SK-N-SH (cell line): Measurements from ENCODE around the gene MRPL54. TPM values are rescaled to one million over a fixed set of nuclear protein-coding genes. Genes with fewer than 3 reads are reported as not detected.

Experiments
- CTCF ChIA-PET: fragments of 300-600, 350-600 bp; formaldehyde crosslinking; extraction: SDS; loops from one replicate; lab custom pipeline; 2021; lab: Yijun Ruan, JAX
- POLR2A ChIA-PET: fragments of 350-600 bp; sonication (Branson Sonifier 250); formaldehyde crosslinking; extraction: SDS; loops from one replicate; lab custom pipeline; 2020; ENCODE audit warnings: antibody characterized with exemption, inconsistent platforms; lab: Yijun Ruan, JAX
- DNase-seq: peaks from one replicate; pipeline ENCODE4 v3.0.0; 2012
- H2AFZ ChIP-seq: fragments of 200-600 bp; sonication (generic); 2 replicates; pipeline ENCODE4 v1.8.1; 2016; ENCODE audit warnings: antibody characterized with exemption, mild to moderate bottlenecking, low read depth
- H3F3A ChIP-seq: fragments of 200-600 bp; sonication (generic); replicated peaks from 2 replicates; pipeline ENCODE3; 2016; ENCODE audit warnings: antibody characterized with exemption, mild to moderate bottlenecking; ENCODE audit not compliant: insufficient read depth
- H3K27ac ChIP-seq, 2 experiments: fragments of 200-500 bp in 1 of 2; fragments of 200-600 bp in 1 of 2; sonication (Bioruptor generic) in 1 of 2; sonication (generic), shearing (Covaris generic) in 1 of 2; 2 replicates each; pipeline versions ENCODE4 v1.5.1 to v1.6.1; 2014 to 2016; ENCODE audit warnings: low read depth in 2 of 2, inconsistent platforms in 1 of 2, low read length in 1 of 2, mild to moderate bottlenecking in 1 of 2, mixed read lengths in 1 of 2
- H3K27me3 ChIP-seq: fragments of 200-600 bp; sonication (generic), shearing (Covaris generic); 2 replicates; pipeline ENCODE4 v1.6.1; 2016; ENCODE audit warnings: mixed run types; ENCODE audit not compliant: insufficient read depth
- H3K36me3 ChIP-seq, 2 experiments: fragments of 200-500 bp in 1 of 2; fragments of 200-600 bp in 1 of 2; sonication (Bioruptor generic) in 1 of 2; sonication (generic) in 1 of 2; replicated peaks in 1 of 2; 2 replicates each; pipeline versions ENCODE3 to v1.5.1; 2014 to 2016; ENCODE audit warnings: low read length in 1 of 2, mild to moderate bottlenecking in 1 of 2; ENCODE audit not compliant: insufficient read depth in 2 of 2, control insufficient read depth in 1 of 2
- H3K4me1 ChIP-seq, 2 experiments: fragments of 200-500 bp in 1 of 2; fragments of 200-600 bp in 1 of 2; sonication (Bioruptor generic) in 1 of 2; sonication (generic), shearing (Covaris generic) in 1 of 2; 2 replicates each; pipeline versions ENCODE4 v1.5.1 to v1.6.1; 2014 to 2016; ENCODE audit warnings: low read depth in 1 of 2, low read length in 1 of 2, mixed run types in 1 of 2; ENCODE audit not compliant: insufficient read depth in 2 of 2, control insufficient read depth in 1 of 2
- H3K4me2 ChIP-seq: fragments of 200-600 bp; sonication (generic), shearing (Covaris generic); 2 replicates; pipeline ENCODE4 v1.6.1; 2017; ENCODE audit warnings: mixed run types
- H3K4me3 ChIP-seq, 2 experiments: fragments of 200-500 bp in 1 of 2; fragments of 200-600 bp in 1 of 2; sonication (Bioruptor generic) in 1 of 2; sonication (generic), shearing (Covaris generic) in 1 of 2; 2 replicates each; pipeline versions ENCODE4 v1.5.1 to v1.8.1; 2014 to 2016; ENCODE audit warnings: low read depth in 2 of 2, inconsistent platforms in 1 of 2, low read length in 1 of 2, mild to moderate bottlenecking in 1 of 2, mixed read lengths in 1 of 2, moderate library complexity in 1 of 2
- H3K79me2 ChIP-seq: fragments of 200-600 bp; sonication (generic); 2 replicates; pipeline ENCODE4 v1.8.1; 2017; ENCODE audit warnings: mild to moderate bottlenecking; ENCODE audit not compliant: insufficient read depth
- H3K9ac ChIP-seq: fragments of 200-600 bp; sonication (generic); 2 replicates; pipeline ENCODE4 v1.6.1; 2017; ENCODE audit warnings: mixed run types
- H3K9me2 ChIP-seq: fragments of 200-600 bp; sonication (generic); 2 replicates; pipeline ENCODE4 v1.6.1; 2017; ENCODE audit warnings: mixed run types
- H3K9me3 ChIP-seq: fragments of 200-600 bp; sonication (generic); 2 replicates; pipeline ENCODE4 v1.6.1; 2017; ENCODE audit warnings: mixed run types, mild to moderate bottlenecking, moderate library complexity
- H4K20me1 ChIP-seq: fragments of 200-600 bp; sonication (generic); 2 replicates; pipeline ENCODE4 v1.6.1; 2017; ENCODE audit warnings: mild to moderate bottlenecking, mixed run types; ENCODE audit not compliant: insufficient read depth
- EP300 ChIP-seq, 2 experiments: IDR thresholded peaks; 2 replicates each; pipeline versions ENCODE4 v1.4.0 to v1.6.1; 2012; ENCODE audit warnings: borderline replicate concordance in 1 of 2, low read depth in 1 of 2, low read length in 1 of 2
- JUND ChIP-seq: IDR thresholded peaks from 2 replicates; pipeline ENCODE4 v1.4.0; 2012
- MAX ChIP-seq: IDR thresholded peaks from 2 replicates; pipeline ENCODE4 v1.4.0; 2012; ENCODE audit warnings: low read depth
- MEF2A ChIP-seq: IDR thresholded peaks from 2 replicates; pipeline ENCODE4 v1.4.0; 2012; ENCODE audit warnings: low read depth, borderline replicate concordance
- MXI1 ChIP-seq: IDR thresholded peaks from 2 replicates; pipeline ENCODE4 v1.6.1; 2012; ENCODE audit warnings: mild to moderate bottlenecking, low read depth, low read length, improper control_type of control experiment
- NFIC ChIP-seq: IDR thresholded peaks from 2 replicates; pipeline ENCODE4 v1.4.0; 2012; ENCODE audit warnings: borderline replicate concordance
- NRF1 ChIP-seq: IDR thresholded peaks from 2 replicates; pipeline ENCODE4 v1.6.1; 2012; ENCODE audit warnings: low read depth, mild to moderate bottlenecking, low read length
- PBX3 ChIP-seq: IDR thresholded peaks from 2 replicates; pipeline ENCODE4; 2012
- RAD21 ChIP-seq: IDR thresholded peaks from 2 replicates; pipeline ENCODE4 v1.6.1; 2012; ENCODE audit warnings: mild to moderate bottlenecking, low read length
- REST ChIP-seq: IDR thresholded peaks from 2 replicates; pipeline ENCODE4 v1.6.1; 2012; ENCODE audit warnings: mild to moderate bottlenecking, low read depth, low read length, moderate library complexity
- RFX5 ChIP-seq: IDR thresholded peaks from 2 replicates; pipeline ENCODE4 v1.6.1; 2012; ENCODE audit warnings: mild to moderate bottlenecking, improper control_type of control experiment, low read length
- SIN3A ChIP-seq: IDR thresholded peaks from 2 replicates; pipeline ENCODE4 v1.6.1; 2012; ENCODE audit warnings: low read depth, mild to moderate bottlenecking, low read length, moderate library complexity, borderline replicate concordance
- SMC3 ChIP-seq: IDR thresholded peaks from 2 replicates; pipeline ENCODE4 v1.6.1; 2012; ENCODE audit warnings: low read depth, low read length, improper control_type of control experiment
- TAF1 ChIP-seq: IDR thresholded peaks from 2 replicates; pipeline ENCODE4 v1.6.1; 2012; ENCODE audit warnings: low read depth, mild to moderate bottlenecking, low read length, moderate library complexity, borderline replicate concordance
- TCF12 ChIP-seq: IDR thresholded peaks from 2 replicates; pipeline ENCODE4 v1.4.0; 2012
- USF2 ChIP-seq: fragments of 150-350 bp; IDR thresholded peaks from 2 replicates; pipeline ENCODE4 v1.6.1; 2017; ENCODE audit warnings: antibody characterized with exemption, low read length, low read depth, borderline replicate concordance
- WGBS: methylation state at CpG from one replicate; pipeline ENCODE4 v1.1.6; 2017; ENCODE audit warnings: low lambda C conversion rate; 5-methylcytosine and 5-hydroxymethylcytosine counted together
- polyA plus RNA-seq, 3 experiments: library from polyadenylated mRNA; depleted of rRNA; stranded (reverse); fragments of >200 nt; gene quantifications; 2 replicates each; pipeline ENCODE4 v1.2.3, GENCODE V29; 2012

MRPL54 gene
- polyA plus RNA-seq, 1 of the 3 experiments (the other 2 are of a cell fraction), result 125 TPM

GRCh38 chr19:3768748-3769099, 6.2 kb downstream of the MRPL54 start:
- Histone ChIP-seq H3K36me3 (peaks cover 0 to 16% of the 10 kb centered on the region in 2 experiments), H3K9me3 (no peaks in the 10 kb centered on the region), H3F3A (no peaks in the 10 kb centered on the region), H2AFZ (no peak overlapping the region), H3K27ac (no peak overlapping the region), H3K4me1 (no peaks in the 10 kb centered on the region), H4K20me1 (no peaks in the 10 kb centered on the region), H3K4me2 (no peak overlapping the region), H3K4me3 (no peak overlapping the region), H3K79me2 (peaks cover 8% of the 10 kb centered on the region; the same call in 1 of the 2 replicates), H3K27me3 (no peaks in the 10 kb centered on the region), H3K9me2 (no peaks in the 10 kb centered on the region), H3K9ac (no peak overlapping the region)
- DNase-seq, result no peak
- CTCF ChIA-PET, result no interaction called here
- 94% methylated on average over 7 of the region's 7 CpGs for WGBS
- TF ChIP-seq PBX3 (no peak), SMC3 (no peak), MXI1 (no peak), RFX5 (no peak), TAF1 (no peak), NFIC (no peak), TCF12 (no peak), USF2 (no peak), RAD21 (no peak), SIN3A (no peak), REST (no peak), MEF2A (no peak)
- POLR2A ChIA-PET, result interaction anchor here (0.6 kb wide), 1 partner anchor 256 kb away, joined by 3 read pairs; no protein-coding TSS in a partner anchor

GRCh38 chr19:3769494-3769893, 7.0 kb downstream of the MRPL54 start:
- H3K4me1 ChIP-seq, result no peaks in the 10 kb centered on the region
- no peak overlapping the region for H3K4me3 ChIP-seq
- no CpG with 5 or more reads among the region's 17 CpGs for WGBS
- peaks cover 0 to 16% of the 10 kb centered on the region in 2 experiments for H3K36me3 ChIP-seq
- DNase-seq, result peak; percentile 33
- no peak overlapping the region for H2AFZ ChIP-seq
- ChIA-PET POLR2A (no interaction called here), CTCF (interaction anchor here (0.9 kb wide), 1 partner anchor 9 kb away, joined by 3 read pairs; no protein-coding TSS in a partner anchor)
- TF ChIP-seq NFIC (no peak), MAX (no peak), NRF1 (no peak), RAD21 (no peak), JUND (no peak), TCF12 (no peak), EP300 (IDR thresholded peaks at IDR 0.05; ENCODE audit: borderline replicate concordance in 1 of 2, low read depth in 1 of 2, low read length in 1 of 2) (no peak)
- H4K20me1 ChIP-seq, result no peaks in the 10 kb centered on the region
- H3K9ac ChIP-seq, result no peak overlapping the region
- no peaks in the 10 kb centered on the region for H3F3A ChIP-seq
- H3K27ac ChIP-seq, result no peak overlapping the region
- 0 out of 2 replicates have a peak, but pooled peaks cover 3% of the 10 kb centered on the region for H3K79me2 ChIP-seq
- no peaks in the 10 kb centered on the region for H3K9me3 ChIP-seq
- H3K27me3 ChIP-seq, result no peaks in the 10 kb centered on the region
- no peak overlapping the region for H3K4me2 ChIP-seq
- H3K9me2 ChIP-seq, result no peaks in the 10 kb centered on the region
